ENCODE measurements around the gene PARVB.

Gene PARVB

DNA sequence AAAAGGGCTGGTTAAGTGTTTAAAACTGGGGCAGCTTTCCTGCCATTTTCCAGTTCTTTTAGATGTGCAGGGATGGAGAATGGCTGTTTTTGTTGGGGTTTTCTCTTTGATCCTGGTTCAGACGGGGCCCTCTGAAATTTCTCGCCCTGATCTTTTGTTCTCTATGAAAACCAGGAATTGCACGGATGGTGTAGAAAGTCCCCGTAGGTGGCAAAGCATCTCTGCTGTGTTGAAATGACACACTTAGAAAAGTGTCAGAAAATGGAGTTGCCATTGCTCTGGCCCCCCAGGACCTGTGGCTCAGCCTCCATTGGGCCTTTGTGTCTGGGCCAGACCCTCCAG lies 63.0 kb downstream of the PARVB start:
- DNase-seq (ENCODE audit: low read depth in 2 of 2): no peak

DNA sequence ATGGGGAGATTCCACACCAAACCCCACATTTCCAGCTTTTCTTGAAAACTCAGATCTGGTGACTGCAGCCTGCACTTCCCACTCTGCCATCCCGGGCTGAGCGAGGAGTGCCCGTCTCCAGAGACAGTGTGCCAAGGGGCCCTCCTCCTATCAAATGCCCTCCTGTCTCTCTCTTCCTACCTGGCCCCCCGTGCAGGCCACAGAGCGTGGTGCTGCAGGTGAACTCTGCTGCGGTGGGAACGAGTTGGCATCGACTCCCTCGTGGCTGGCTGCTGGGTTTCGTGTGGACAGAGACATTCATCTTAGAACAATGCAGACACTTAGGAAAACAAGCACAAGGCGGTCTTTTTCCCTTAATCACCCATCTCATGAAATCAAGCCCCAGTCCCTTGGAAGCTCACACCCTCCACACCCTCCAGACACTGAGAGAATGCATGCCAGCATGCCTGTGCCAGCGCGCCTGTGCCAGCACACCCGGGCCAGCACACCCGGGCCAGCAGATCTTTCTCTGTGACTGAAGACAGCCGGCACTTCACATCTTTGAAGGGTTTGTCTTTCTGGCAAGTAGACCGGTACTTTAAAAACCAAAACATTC lies 65.0 kb downstream of the PARVB start:
- no peak for DNase-seq (ENCODE audit: low read depth in 2 of 2)

DNA sequence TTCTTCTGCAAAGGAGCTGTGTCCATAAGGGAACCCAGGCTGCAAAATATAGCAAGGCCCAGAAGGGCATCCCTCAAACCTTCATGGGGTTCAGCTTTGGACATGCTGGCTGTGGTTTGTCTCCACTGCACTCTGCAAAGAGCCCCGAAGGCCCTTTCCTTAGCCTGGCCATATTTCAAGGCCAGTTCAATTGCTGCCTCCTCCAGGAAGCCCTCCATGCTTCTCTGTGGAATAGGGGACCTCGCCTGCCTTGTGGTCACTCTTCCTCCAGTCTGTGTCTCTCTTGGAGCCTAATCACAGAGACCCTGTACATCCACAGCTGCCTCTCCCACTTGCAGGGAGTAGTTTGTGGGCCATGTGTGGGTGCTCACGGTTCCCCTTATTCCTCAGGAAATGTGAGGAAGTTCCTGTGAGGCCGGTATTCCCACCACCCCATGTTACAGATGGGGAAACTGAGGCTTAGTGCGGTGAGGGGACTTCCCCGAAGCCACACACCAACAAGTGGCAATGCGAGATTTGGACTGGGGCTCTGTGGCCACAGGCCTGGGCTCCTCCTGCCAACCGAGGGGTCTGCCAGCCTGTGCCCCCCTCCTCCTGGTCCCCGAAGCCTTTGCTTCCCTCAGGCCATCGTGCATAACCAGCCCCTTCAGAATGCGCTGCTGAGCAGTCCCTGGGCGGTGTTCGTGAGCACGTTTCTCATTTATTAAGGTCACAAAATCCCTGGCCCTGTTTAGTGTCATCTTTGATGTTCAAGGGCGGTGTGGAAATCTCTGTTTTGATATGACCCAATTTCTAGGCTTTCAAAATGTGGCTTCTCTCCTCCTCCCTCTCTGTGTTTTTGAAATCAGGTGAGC lies 65.8 kb downstream of the PARVB start:
- DNase-seq (ENCODE audit: low read depth in 2 of 2): no peak

DNA sequence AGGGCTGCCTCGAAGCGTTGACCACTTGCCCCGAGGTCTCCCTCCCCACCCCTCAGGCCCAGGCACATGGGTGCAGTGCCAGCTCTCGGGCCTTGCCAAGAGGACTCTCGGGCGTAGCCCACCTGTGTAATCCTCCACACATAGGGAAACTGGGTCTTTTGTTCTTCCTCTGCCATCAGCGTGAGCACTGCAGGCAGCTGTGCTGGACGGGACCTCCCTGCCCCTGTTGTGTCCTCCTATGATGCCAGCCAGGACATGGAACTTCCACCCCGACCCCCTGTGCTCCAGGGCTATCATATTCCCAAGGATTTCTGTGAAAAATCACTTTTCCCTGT lies 66.4 kb downstream of the PARVB start:
- no peak for DNase-seq (ENCODE audit: low read depth in 2 of 2)

DNA sequence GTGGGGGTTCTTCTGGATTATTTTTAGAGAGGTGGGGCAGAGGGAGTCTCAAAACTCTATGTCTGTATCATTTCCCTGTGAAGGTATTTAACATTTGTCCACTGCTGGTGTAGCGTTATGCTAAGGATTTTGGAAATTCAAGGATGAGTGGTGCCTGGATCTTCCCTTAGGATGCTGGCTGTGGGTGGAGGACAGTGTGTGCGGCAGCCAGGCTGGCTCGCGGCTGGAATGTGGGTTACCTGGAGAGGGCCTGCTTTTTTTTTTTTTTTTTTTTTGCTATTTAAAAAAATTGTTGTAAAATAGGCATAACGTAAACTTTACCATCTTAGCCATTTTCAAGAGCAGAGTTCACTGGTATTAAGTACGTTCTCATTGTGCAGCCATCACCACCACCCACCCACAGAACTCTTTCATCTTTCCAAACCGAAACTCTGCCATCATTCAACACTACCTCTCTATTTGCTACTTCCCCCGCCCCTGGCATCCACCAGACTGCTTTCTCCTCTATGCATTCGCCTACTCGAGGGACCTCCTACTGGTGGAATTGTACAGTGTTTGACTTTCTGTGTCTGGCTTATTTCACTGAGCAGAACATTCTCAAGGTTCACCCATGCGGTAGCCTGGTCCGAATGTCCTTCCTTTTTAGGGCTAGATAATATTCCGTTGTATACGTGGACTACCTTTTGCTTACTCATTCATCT lies 67.1 kb downstream of the PARVB start:
- DNase-seq (ENCODE audit: low read depth in 2 of 2): no peak

DNA sequence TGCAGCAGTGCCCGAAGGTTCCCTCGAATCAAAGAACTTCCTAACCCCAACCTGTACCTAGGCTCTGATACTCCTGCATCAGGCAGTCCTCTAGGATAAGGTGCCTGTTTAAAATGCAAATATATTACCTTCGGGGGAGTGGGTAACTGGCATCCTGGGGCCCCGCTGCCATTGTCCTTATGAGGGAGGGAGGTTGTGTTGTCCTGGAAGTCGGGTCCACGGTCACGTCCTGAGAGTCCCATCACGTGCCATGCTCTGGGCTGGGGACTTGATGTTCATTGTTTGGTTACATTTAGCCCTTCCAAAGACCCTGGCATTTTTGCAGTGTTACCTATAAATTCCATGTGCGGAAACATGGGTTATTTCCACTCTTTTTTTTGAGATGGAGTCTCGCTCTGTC lies 67.6 kb downstream of the PARVB start:
- no peak for DNase-seq (ENCODE audit: low read depth in 2 of 2)

DNA sequence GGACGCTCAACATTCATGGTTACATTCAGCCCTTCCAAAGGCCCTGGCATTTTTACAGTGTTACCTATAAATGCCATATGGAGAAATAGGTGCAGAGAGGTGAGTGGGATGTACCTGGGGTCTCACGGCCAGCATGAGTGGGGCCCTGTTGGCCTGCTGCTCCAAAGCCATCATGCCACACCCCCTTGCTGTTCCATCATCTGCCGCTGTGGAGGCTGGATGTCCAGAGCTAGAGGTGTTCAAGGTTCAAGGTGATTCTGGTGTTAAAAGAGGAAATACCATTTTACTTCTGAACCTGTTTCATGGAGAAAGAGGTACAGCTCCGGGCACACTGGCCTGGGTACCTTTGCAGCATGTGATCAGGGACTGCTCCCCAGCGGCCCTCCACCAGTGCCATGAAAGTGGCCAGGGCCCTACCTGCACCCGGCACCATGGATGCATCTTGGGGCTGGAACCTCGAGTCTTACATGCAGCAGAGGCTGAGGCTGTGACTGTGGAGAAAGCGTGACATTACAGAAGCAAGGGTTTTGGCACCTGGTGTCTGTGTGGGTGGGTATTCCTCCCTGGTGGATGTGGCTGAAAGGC lies 68.6 kb downstream of the PARVB start:
- no peak for DNase-seq (ENCODE audit: low read depth in 2 of 2)

DNA sequence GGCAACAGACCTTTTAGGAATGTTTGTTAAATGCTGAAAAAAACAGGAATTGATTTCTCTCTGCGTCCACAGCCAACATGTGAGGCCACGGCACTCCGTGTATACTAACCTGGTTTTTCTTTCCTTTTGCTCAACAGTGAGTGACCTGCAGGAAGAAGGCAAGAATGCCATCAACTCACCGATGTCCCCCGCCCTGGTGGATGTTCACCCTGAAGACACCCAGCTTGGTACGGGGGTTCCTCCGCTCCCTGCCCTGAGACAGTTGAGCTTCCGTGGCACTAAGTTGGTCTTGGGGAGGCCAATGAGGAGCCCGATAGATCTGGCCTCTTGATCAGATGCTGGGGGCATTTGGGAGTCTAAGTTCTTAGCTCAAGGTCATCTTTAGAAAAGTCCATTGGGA lies 69.7 kb downstream of the PARVB start:
- no peak for DNase-seq (ENCODE audit: low read depth in 2 of 2)

DNA sequence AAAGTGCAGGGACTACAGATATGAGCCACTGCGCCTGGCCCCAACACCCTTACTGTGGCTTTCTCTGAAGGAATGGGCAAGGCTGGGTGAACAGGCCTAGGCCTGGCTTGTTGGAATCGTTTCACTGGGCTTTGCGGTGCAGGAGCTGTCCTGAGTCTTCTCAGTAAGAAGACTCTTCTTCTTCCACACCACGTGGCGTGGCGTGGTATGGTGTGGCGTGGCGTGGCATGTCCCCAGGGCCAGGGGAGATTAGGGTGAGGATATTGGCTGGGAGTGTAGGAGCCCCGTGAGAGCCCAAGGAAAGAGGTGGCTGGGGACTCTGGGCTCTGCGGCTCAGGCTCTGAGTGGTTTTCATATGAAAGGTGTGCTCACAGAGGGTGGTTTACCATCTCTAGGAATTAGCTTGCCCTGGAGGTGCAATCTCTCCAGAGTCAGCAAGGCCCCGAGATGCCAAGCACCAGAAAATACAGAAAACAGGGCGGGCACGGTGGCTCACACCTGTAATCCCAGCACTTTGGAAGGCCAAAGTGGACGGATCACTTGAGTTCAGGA lies 70.7 kb downstream of the PARVB start:
- DNase-seq (ENCODE audit: low read depth in 2 of 2): no peak

DNA sequence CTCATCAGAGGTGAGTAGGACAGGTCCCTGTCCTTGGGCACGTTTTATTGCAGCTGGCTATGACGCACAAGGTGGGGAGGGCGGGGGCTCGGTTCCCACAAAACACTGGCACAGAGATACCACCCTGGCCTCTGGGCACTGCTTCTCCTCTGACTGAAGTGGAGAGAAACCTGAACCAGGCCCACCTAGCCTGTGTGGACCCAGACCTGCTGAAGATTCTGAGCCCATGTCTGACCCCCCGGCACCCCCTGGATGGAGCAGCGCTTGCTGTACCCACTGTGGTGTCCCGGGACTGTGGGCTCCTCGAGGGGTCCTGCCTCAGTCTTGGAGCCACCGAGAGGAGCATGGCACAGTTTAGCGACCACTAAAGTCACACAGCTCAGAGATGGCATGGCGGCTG lies 72.6 kb downstream of the PARVB start:
- no peak for DNase-seq (ENCODE audit: low read depth in 2 of 2)

DNA sequence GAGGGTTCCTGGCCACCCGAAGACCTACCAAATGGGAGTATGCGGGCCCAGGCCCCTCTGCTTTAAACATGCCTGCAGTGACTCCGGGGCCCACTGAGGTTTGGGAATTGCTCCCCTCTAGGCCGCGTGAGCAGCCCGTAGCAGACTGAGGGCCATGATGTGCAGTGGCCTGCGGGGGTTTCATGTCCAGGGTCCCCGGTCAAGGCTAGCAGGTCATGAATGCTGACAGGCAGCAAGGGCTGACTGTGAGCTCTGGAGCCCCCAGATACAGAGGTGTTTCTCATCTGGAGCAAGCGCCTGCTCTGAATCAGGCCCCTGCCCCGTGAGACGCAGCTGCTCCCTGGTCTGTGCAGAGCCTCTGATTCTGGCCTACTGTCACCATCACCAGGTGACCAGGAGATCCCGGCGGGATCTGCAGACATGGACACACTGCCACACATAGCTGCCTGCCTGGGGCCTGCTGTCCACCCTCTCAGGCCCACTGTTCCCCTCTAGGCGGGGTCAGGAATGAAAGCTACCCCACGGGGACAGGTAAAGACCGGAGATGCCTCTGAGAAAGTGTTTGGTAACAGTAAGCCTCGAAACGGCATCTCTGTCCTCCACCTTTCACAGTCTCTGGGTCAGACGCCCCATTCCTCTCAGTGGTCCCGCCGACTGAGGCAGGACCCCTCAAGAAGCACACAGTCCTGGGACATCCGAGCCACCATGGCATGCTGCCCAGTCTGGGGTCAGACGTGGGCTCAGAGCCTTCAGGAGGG lies 73.3 kb downstream of the PARVB start:
- no peak for DNase-seq (ENCODE audit: low read depth in 2 of 2)

DNA sequence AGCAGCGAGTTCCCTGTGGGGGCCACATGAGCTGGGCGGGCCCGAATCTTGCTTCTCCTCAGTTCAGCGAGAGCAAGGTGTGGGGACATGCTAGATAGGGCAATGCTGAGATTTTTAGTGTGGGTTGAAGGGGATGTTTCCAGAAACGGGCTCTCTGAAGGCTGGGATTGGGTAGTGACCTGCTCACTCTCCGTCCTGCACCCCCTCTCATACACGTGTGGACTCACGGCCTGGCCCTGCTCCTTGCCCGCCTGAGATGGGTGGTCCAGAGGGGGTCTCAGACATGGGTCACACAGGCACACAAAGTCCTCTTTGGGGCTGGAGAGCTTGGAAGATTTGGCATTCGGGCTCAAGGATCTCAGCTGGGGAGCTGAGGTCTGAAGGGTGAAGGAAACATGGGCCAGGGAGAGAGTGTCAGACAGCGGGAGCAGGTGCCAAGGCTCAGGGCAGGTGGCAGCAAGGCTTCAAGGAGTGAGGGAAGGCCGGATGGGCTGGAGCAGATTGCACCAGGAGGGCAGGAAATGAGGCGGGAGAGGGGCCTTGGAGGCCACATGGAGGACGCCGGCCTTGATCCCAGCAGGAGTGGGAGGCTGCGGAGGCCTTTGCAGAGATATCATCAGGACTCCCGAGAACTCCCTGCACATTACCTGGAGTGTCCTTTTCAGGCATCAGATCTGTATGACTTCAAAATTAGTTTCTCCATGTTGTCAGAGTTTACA lies 74.1 kb downstream of the PARVB start:
- no peak for DNase-seq (ENCODE audit: low read depth in 2 of 2)

DNA sequence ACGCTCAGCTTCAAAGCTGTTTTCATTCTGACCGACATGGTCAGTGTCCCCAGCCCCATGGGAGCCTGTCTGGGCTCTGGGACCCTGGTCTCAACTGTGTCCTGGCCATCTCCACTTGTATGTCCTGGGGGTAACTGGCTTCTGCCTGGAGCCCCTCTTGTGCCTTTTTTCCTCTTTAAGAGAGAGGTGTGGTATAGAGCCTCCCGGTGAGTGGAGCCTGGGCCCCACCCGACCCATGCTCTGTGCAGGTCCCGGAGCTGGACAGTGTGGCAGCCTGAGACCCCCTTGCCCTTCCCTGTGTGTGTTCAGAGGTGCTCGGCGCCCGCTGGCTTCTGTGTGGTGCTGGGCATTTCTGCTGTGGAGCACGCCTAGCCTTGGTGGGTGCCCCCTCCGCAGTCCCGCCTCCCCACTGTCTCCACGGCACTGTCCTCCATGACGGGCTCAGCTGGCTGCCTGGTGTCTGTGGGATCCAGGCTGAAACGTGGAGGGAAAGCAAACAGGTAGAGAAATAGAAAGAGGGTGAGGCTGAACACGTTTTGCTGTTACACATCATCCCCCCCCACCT lies 74.9 kb downstream of the PARVB start:
- DNase-seq (ENCODE audit: low read depth in 2 of 2): no peak

DNA sequence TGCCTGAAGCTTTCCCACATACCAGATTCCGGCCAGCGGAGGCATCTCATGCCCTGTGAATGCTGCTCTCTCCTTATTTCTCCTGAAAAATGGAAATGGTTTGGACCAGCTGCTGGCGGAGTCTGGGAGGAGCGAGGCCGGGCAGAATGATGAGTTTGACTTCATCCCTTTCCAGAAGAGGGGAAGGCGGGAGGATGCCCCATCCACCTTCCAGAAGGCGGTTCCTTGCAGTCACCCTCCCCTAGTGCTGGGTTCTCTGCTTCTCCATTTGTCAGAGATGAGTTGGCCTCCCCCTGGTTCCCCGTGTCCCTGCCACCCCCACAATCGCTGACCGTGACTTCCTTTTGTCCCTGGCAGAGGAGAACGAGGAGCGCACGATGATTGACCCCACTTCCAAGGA lies 75.6 kb downstream of the PARVB start:
- no peak for DNase-seq (ENCODE audit: low read depth in 2 of 2)

DNA sequence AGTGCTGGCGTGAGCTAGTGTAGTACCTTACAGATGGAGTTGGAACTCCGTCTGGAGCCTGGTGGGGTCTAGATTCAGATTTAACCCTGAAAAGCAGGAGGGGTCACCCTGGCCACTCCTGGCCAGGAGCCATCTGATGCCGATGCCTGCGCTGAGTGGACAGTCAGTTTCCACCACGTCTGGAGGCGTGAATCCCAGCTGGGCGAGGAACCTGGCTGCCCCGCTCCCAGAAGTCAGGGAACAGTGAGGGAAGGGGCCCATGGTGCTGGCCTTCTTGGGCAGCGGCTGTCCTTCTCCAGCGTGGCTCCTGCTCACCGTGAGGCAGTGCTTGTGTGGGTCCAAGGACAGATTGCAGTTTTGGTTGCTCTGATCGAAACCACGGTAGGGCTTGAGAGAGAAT lies 76.3 kb downstream of the PARVB start:
- DNase-seq (ENCODE audit: low read depth in 2 of 2): no peak

DNA sequence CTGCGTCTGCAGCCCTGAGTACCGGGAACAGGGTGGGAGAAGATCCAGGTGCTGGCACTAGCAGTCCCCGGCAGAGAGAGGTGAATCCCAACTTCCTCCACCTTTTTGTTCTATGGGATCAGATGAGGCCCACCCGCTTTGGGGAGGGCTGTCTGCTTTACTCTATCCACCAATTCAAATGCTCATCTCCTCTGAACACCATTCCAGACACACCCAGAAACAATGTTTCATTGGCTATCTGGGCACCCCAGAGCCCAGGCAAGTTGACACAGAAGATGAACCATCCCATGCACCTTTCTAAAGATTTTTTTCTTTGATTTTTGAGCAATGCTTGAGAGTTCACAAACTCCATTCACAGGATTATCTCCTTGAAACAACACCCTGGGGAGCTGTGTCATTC lies 78.0 kb downstream of the PARVB start:
- no peak for DNase-seq (ENCODE audit: low read depth in 2 of 2)

DNA sequence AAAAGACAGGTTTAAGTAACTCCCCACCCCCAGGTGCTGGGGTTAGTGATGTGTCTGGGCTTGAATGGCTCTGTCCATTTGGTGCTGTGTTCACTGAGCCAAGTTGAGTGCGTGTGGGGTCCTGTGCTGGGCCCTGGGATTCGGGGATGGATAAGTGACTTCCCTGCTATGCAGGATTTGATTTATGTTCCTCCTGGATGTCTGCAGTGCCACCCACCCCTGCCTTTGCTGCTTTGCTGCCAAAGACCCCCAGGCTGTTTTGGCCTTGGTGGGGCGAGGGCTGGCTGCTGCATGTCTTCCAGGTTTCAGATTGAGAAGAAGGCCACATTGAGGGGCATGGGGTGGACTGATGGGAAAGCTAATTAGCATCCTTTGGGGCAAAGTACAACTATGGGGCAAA lies 78.8 kb downstream of the PARVB start:
- no peak for DNase-seq (ENCODE audit: low read depth in 2 of 2)

DNA sequence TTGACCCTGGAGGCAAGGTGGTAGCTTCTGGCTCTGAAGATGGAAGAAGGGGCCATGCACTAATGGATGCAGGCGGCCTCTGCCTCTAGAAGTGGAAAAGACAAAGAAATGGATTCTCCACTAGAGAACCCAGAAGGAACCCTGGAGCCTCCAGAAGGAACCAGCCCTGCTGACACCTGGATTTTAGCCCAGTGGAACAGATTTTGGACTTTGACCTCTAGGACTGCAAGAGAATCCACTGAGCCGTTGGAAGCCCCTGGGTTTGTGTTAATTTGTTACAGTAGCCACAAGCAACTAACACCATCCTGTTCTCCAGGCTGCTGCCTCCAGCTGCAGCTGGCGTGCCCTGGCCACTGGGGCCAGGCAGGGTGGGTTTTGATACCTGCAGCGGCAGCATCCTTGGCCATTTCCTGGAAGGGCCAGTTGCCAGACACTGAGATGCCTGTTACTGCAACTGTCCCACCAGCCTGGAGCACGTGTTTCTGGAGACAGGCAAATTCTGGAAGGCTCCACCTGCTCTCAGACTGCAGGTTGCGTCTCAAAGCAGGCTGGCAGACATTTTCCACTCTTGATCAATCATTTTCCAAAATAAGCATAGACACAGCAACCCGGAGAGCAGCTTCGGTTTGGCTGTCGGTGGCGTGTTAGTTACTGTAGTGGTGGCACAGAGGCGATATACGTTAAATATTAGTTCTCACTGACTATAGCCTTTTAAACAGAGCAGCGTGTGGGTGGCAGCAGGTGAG lies 79.8 kb downstream of the PARVB start:
- DNase-seq (ENCODE audit: low read depth in 2 of 2): no peak

DNA sequence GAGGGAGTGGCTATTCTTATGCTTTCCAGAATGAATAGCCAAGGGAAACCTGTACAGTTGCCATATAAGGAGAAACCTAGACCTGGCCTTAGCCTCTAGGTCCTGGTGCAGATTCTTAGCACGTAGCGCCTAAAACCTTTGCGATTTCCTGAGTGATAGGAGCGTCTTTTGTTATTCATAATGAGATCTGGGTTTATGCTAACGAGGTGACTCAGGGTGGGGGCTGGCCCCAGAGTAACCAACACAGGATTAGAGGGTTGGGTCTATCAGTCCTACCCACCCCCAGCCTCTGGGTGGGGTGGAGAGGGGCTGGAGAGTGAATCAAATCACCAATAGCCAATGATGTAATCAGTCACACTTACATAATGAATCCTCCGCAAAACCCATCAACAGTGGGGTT lies 83.2 kb downstream of the PARVB start:
- no peak for DNase-seq (ENCODE audit: low read depth in 2 of 2)

DNA sequence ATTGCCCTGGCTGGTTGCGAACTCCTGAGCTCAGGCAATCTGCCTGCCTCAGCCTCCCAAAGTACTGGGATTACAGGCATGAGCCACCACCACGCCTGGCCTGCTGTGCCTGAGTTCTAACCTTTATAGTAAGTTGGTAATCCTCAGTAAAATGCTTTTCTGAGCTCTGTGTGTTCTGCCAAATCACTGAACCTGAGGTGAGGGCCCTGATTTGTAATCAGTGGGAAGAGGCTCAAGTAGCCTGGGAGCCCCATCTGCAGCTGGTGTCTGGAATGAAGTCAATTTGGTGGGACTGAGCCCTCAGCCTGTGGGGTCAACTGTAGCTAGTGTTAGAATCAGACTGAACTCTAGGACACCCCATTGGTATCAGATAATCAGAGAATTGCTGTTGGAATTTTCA lies 84.0 kb downstream of the PARVB start:
- no peak for DNase-seq (ENCODE audit: low read depth in 2 of 2)

Measured in stimulated activated CD8-positive, alpha-beta memory T cell treated with anti-CD3 and anti-CD28 coated beads, Interleukin-2, amount 100 ng/mL, for 1 hour (primary cell).